Posterior vena cava (tissue), 2 donors: ENCODE data around the gene LCOR. TPM values are rescaled to one million over a fixed set of nuclear protein-coding genes. Genes with fewer than 3 reads are reported as not detected.
"Not testable (repeated sequence)": the region's sequence is repeated elsewhere in the genome, so short reads cannot be mapped to it uniquely, and the experiment has no call there.

ENCODE experiments used
- DNase-seq: peaks from one replicate; pipeline ENCODE4 v3.0.0-alpha.2; 2020; ENCODE audit warnings: low spot score
- intact Hi-C, 2 donors: fragments of 100-400 bp; cut with DNase I; formaldehyde crosslinking; loops; one replicate each; pipeline versions ENCODE4 v1.14.1 to v1.14.2; 2022 to 2023
- total RNA-seq, 2 donors: library from RNA; stranded (reverse); fragmentation: NEBNext Ultra II Directional; extraction: Animal tissue kit (Norgen Biotek cat#: 25700); gene quantifications; one replicate each; pipeline ENCODE4 v1.2.1, GENCODE V29; 2021
- donor health status: DM: yes; HTN: yes; CAD: no.
- donor health status: DM: yes; HTN: yes; CAD: no.

LCOR gene
- total RNA-seq, 2 donors from 2014 or later, result 20.9 to 36.0 TPM

DNA sequence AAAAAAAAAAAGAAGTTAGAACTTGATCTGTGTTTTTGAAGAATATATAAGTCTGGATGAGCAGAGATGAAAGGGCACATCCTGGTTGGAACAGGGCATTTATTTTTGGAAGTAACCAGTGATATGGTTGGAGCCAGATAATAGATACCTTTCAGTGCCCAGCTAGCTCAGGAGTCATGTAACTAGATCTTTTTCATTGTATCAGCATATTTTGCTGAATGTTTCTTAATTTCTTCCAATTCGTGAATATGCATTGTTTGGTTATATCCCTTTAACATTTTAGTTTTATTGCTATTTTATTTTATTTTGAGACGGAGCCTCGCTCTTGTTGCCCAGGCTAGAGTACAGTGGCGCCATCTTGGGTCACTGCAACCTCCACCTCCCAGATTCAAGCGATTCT is 81.8 kb downstream of the LCOR start:
- intact Hi-C loops, result loop anchor here in 1 of 2 donors (10.0 kb wide), 1 partner anchor 49 kb away; no protein-coding TSS in a partner anchor
- no peak for DNase-seq

DNA sequence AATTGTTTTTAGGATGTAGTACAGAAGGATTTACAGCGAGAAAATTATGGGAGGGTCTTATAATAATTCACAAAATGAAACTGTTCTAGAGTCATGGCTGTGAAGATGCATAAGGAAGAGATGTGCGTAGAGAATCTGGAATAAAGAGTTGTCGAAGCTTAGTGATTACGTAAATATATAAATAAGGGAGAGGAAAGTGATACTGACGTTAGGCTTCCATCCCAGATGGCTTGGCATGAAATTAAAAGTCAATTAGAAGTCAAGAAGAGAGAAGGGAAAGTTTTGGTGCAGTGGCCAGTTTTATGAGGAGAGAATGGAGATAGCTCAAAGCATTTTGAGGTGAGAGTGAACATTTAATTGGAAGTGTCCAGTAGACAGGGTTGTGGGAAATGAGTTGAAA is 85.5 kb downstream of the LCOR start:
- intact Hi-C loops, result loop anchor here in 1 of 2 donors (10.0 kb wide), 1 partner anchor 53 kb away; no protein-coding TSS in a partner anchor
- DNase-seq, result no peak

- DNase-seq, result no peak
- intact Hi-C loops, result loop anchor here in 1 of 2 donors (10.0 kb wide), 1 partner anchor 54 kb away; no protein-coding TSS in a partner anchor
Measured at GRCh38 chr10:96918214-96919002, 86.3 kb downstream of the LCOR start.

DNA sequence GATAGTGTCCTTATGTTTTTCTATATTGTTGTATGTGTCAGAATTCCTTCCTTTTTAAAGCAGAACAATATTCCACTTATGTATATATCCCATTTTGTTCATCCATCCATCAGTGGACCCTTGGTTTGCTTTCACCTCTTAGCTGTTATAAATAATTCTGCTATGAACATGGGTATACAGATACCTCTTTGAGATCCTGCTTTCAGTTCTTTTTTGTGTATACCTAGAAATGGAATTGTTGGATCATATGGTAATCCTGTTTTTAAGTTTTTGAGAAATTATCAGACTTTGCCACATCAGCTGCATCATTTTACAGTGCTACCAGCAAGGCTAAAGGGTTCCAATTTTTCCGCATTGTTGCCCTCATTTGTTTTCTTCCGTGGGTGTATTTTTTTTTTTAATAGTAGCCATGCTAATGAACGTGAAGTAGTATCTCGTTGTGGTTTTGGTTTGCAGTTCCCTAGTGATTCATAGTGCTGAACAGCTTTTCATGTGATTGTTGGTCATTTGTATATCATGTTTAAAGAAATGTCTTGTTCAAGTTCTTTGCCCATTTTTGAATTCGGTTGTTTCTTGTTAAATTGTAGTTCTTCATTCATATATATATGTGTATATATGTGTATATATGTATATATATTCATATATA is 87.8 kb downstream of the LCOR start:
- intact Hi-C loops, result loop anchor here in 1 of 2 donors (10.0 kb wide), 1 partner anchor 55 kb away; no protein-coding TSS in a partner anchor
- DNase-seq, result no peak

DNA sequence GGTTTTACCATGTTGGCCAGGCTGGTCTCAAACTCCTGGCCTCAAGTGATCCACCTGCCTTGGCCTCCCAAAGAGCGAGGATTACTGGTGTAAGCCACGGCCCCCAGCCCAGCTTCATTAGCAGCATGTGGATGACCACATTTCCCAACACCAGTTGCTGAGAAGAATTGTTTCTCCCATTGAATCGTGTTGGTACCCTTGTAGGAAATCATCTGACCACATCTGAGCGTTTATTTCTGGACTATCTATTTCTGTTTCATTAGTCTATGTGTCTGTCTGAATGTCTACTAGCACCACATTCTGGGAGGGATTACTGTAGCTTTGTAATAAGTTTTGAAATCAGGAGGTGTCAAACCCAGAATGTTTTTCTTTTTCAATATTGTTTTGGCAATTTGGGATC is 89.6 kb downstream of the LCOR start:
- no peak for DNase-seq
- intact Hi-C loops, result no loop called here

GRCh38 chr10:96922978-96923948 is 91.2 kb downstream of the LCOR start:
- intact Hi-C loops, result no loop called here
- DNase-seq, result no peak

DNA sequence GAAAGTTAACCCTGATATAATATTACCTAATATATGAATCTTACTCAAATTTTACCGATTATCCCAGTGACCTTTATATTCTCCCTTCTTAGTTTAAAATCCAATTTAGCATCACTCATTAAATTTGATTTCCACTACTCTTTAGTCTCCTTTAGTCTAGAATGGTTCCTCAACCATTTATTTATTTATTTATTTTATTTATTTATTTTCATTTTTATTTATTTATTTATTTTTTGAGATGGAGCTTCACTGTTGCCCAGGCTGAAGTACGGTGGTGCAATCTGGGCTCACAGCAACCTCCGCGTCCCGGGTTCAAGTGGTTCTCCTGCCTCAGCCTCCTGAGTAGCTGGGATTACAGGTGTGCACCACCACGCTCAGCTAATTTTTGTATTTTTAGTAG is 92.8 kb downstream of the LCOR start:
- DNase-seq, result no peak
- intact Hi-C loops, result no loop called here

DNA sequence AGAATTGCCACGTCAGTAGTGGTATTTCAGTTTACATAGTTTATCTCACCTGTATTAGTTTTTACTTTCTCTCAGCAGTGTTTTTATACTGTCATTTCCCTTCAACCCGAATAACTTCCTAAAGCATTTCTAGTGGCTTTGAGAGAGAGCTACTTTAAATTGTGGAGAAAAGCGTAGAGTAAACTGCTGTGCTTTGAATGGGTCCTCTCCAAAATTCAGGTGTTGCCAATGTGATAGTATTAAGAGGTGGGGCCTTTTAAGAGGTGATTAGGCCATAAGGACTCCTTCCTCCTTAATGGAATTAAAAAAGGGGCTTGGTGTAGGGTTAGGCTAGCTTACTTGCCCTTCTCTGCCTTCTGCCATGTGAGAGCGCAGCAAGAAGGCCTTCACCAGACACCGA is 98.4 kb downstream of the LCOR start:
- no peak for DNase-seq
- intact Hi-C loops, result no loop called here

- intact Hi-C loops, result no loop called here
- no peak for DNase-seq
Measured at GRCh38 chr10:96935148-96935547, 103.0 kb downstream of the LCOR start.

GRCh38 chr10:96935810-96936209 is 103.7 kb downstream of the LCOR start:
- intact Hi-C loops, result no loop called here
- no peak for DNase-seq

DNA sequence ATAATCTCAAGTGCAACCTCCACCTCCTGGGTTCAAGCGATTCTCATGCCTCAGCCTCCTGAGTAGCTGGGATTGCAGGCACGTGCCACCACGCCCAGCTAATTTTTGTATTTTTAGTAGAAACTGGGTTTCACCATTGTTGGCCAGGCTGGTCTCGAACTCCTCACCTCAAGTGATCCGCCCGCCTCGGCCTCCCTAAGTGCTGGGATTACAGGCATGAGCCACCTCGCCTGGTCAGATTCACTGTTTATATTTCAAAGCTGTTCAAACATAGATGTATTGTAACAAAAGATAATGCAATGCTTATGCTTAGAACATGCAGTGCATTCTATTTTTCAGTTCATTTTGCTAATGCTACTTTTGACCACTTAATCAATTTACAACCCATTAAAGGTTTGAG is 111.1 kb downstream of the LCOR start:
- DNase-seq, intact Hi-C loops: not testable (repeated sequence)

DNA sequence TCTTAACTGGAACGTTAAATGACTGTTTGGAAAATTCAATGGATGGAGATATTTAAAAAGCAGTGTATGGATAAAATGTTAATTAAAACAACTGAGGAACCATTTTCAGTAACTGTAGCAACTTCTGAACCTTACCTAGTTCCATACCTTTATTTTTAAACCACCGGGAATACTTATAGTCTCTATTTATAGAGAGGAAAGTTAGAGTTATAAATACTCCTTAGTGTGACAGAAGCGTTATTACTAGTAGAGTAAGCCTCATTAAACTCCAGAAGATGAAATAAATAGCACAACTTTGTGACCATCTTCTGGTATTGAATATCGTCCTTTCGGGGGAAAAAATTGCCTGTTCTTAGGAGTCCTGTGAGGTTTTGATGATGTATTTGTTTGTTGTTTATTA is 114.9 kb downstream of the LCOR start:
- no peak for DNase-seq
- intact Hi-C loops, result no loop called here

GRCh38 chr10:96949039-96949683 is 117.1 kb downstream of the LCOR start:
- DNase-seq, result no peak
- intact Hi-C loops, result no loop called here

DNA sequence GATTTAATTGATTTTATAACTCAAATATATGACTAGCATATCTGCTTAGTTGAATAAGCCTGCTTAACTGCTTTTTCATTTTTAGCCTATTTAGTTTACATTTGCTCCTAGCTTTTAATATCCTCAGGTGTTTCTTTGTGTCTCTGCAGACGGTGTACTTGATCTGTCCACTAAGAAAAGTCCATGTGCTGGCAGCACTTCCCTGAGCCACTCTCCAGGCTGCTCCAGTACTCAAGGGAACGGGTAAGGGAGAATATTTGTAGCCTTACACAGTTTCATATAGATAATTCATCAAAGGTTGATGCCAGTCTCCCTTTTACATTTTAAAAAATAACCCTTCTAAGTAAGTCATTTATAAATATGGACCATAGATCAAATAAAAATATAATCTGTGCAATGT is 119.9 kb downstream of the LCOR start:
- intact Hi-C loops, result no loop called here
- DNase-seq, result no peak

DNA sequence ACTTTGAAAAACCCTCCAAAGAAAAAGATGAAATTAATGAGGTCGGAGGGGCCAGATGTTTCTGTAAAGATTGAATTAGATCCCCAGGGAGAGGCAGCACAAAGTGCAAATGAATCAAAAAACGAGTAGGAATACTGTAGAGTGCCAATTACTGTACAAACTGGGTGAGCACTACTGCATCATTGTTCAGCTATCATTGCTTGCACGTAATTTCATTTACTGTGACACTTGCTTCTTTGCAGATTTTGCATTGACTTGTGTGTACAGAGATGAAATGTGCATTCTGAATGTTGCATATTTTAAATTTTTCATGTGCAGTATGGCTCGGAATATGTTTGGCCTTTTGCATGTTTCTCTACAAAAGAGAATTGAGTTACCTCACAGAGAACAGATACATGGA is 123.7 kb downstream of the LCOR start:
- no peak for DNase-seq
- intact Hi-C loops, result no loop called here

GRCh38 chr10:96958071-96958470 is 126.0 kb downstream of the LCOR start:
- intact Hi-C loops, result no loop called here

DNA sequence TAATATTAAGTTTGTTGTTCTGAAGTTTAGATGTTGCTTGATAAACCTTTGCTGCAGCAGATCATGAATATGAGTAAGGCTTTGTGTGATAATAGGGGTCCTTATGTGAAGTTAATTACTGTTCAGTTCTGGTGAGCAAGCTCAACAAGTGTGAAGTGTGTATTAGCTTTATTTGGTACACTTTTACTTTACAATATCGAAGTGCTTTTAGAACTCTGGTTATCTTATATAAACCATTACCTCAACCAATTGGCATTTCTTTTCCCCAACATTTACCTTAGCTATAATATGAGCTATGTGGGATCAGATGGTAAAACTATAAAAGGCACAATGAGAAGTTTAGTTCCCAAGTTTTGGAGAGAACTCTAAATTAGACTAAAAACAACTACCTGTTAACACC is 127.6 kb downstream of the LCOR start:
- intact Hi-C loops, result no loop called here
- DNase-seq, result no peak

More at GRCh38 chr10:96958071-96958470, 126.0 kb downstream of the LCOR start:
- no peak for DNase-seq

DNA sequence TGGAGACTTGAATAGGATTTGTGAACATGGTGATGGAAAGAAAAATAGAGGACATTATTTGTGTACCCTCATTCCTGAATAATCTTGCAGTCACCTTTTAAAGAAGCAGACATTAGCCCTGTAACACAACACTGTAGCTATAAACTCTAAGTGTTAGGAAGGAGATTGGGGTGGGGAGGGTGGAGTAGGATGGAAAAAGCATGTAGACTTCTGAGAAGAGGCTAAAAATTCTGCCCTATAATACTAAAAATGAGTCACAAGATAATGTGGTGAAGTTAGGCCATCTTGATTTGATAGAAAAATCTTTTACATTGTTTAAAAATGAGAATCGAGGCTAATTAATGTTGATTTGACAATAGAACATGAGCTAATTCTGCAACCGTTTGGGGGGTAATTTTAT is 128.8 kb downstream of the LCOR start:
- intact Hi-C loops, result no loop called here

DNA sequence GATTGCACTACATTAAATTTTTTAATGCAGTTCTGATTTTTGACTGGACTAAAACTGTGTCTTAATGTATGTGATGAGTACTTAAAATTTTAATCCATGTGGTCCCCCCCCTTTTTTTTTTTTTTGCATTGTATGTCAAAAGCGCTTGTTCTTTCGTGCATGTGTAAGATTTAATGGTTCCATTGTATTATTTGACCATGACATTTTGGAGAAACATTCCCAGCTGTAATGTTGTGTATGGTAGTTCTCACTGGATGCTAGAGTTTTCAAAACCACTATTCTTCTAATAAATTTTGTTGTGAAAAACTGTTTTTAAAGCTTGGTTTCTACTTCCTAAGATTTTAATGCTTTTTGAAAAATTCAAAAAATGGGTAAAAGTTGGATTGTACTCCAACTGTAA is 132.0 kb downstream of the LCOR start:
- intact Hi-C loops, result no loop called here
- DNase-seq, result no peak

More for the DNA sequence above, 128.8 kb downstream of the LCOR start:
- no peak for DNase-seq
